Ishikawa (cell line): Measurements from ENCODE around the gene INHBB.

Experiments used
- CEBPB ChIP-seq: IDR thresholded peaks from 2 replicates; pipeline ENCODE4 v1.6.1; 2012
- CREB1 ChIP-seq: IDR thresholded peaks from 2 replicates; pipeline ENCODE4 v1.6.1; 2012; ENCODE audit warnings: low read depth
- EGR1 ChIP-seq: IDR thresholded peaks from 2 replicates; pipeline ENCODE4 v1.6.1; 2012
- EP300 ChIP-seq: IDR thresholded peaks from 2 replicates; pipeline ENCODE4 v1.6.1; 2012; ENCODE audit warnings: borderline replicate concordance
- FOXM1 ChIP-seq: IDR thresholded peaks from 2 replicates; pipeline ENCODE4 v1.6.1; 2012; ENCODE audit warnings: low read depth, borderline replicate concordance
- NFIC ChIP-seq: IDR thresholded peaks from 2 replicates; pipeline ENCODE4 v1.6.1; 2012
- RAD21 ChIP-seq: IDR thresholded peaks from 2 replicates; pipeline ENCODE4 v1.6.1; 2012; ENCODE audit warnings: low read depth
- TAF1 ChIP-seq: IDR thresholded peaks from 2 replicates; pipeline ENCODE4 v1.6.1; 2012; ENCODE audit warnings: low read depth, mild to moderate bottlenecking
- TCF12 ChIP-seq: IDR thresholded peaks from 2 replicates; pipeline ENCODE4 v1.6.1; 2012; ENCODE audit warnings: low read depth
- TEAD4 ChIP-seq: IDR thresholded peaks from 2 replicates; pipeline ENCODE4 v1.6.1; 2012
- YY1 ChIP-seq: IDR thresholded peaks from 2 replicates; pipeline ENCODE4 v1.6.1; 2012; ENCODE audit warnings: low read depth
- ZBTB7A ChIP-seq: IDR thresholded peaks from 2 replicates; pipeline ENCODE4 v1.6.1; 2012; ENCODE audit warnings: low read depth
- TF ChIP-seq, protein P1 (sequence below): IDR thresholded peaks from 2 replicates; pipeline ENCODE4 v1.6.1; 2012
- TF ChIP-seq, protein P2 (sequence below): IDR thresholded peaks from 2 replicates; pipeline ENCODE4 v1.6.1; 2012; ENCODE audit warnings: low read depth, mild to moderate bottlenecking
- TF ChIP-seq, protein P3 (sequence below): IDR thresholded peaks from 2 replicates; pipeline ENCODE4 v1.6.1; 2012

The INHBB gene

GRCh38 chr2:120317916-120318315 is 28.0 kb upstream of the INHBB start:
- TF ChIP-seq, protein P1, sequence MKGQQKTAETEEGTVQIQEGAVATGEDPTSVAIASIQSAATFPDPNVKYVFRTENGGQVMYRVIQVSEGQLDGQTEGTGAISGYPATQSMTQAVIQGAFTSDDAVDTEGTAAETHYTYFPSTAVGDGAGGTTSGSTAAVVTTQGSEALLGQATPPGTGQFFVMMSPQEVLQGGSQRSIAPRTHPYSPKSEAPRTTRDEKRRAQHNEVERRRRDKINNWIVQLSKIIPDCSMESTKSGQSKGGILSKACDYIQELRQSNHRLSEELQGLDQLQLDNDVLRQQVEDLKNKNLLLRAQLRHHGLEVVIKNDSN, result no peak
- TF ChIP-seq YY1, result no peak
- no peak for TF ChIP-seq EP300
- TF ChIP-seq FOXM1, result no peak
- no peak for TF ChIP-seq CEBPB
- no peak for TF ChIP-seq EGR1
- TF ChIP-seq, protein P2, sequence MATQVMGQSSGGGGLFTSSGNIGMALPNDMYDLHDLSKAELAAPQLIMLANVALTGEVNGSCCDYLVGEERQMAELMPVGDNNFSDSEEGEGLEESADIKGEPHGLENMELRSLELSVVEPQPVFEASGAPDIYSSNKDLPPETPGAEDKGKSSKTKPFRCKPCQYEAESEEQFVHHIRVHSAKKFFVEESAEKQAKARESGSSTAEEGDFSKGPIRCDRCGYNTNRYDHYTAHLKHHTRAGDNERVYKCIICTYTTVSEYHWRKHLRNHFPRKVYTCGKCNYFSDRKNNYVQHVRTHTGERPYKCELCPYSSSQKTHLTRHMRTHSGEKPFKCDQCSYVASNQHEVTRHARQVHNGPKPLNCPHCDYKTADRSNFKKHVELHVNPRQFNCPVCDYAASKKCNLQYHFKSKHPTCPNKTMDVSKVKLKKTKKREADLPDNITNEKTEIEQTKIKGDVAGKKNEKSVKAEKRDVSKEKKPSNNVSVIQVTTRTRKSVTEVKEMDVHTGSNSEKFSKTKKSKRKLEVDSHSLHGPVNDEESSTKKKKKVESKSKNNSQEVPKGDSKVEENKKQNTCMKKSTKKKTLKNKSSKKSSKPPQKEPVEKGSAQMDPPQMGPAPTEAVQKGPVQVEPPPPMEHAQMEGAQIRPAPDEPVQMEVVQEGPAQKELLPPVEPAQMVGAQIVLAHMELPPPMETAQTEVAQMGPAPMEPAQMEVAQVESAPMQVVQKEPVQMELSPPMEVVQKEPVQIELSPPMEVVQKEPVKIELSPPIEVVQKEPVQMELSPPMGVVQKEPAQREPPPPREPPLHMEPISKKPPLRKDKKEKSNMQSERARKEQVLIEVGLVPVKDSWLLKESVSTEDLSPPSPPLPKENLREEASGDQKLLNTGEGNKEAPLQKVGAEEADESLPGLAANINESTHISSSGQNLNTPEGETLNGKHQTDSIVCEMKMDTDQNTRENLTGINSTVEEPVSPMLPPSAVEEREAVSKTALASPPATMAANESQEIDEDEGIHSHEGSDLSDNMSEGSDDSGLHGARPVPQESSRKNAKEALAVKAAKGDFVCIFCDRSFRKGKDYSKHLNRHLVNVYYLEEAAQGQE, result no peak
- TF ChIP-seq NFIC, result no peak
- TF ChIP-seq ZBTB7A, result no peak
- no peak for TF ChIP-seq TEAD4
- TF ChIP-seq CREB1, result no peak
- TF ChIP-seq, protein P3, sequence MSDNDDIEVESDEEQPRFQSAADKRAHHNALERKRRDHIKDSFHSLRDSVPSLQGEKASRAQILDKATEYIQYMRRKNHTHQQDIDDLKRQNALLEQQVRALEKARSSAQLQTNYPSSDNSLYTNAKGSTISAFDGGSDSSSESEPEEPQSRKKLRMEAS, result no peak
- TF ChIP-seq RAD21, result no peak
- no peak for TF ChIP-seq TAF1
- TF ChIP-seq TCF12, result no peak

DNA sequence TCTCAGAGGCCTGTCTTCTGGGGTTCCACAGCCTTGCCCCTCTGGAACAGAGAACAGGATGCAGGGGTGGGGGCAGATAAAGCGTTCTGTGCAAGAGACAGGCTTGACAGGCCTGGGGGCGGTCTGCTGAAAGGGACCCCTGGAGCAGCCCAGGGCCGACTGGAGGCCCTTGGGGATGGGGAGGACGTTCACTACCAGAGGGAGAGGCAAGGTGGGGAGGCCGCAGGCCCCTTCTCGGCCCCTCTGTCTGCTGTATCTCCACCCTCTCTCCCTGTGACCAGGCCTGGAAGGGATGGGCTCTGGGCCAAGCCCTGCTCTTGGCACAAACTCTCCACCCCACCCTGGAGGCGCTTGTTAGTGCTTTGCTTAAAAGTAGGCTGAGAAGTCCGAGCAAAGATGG is 27.3 kb upstream of the INHBB start:
- TF ChIP-seq, protein P1, result no peak
- TF ChIP-seq TEAD4 (no peak), ZBTB7A (no peak), CREB1 (no peak), TCF12 (no peak)
- TF ChIP-seq, protein P3, result no peak

DNA sequence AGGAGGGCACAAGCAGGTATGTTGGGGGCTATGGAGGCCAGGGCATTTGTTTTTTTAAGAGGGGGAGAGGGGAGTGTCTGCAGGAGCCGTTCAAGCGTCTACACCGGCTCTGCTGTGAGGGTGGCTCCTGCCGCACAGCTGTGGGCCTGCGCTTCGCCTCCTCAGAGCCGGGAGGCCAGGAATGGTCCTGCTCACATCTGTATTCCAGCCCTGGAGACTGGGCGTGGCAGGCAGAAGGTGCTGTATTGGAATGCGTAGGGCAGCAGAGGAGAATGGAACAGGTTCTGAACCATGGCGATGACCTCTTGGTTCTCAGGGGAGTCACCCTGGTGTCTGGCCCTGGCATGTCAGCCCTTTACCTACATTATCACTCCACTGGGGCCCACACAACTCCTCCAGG is 26.8 kb upstream of the INHBB start:
- TF ChIP-seq NFIC (no peak), TEAD4 (no peak), TCF12 (no peak), CEBPB (no peak)
- TF ChIP-seq, protein P2, result no peak

DNA sequence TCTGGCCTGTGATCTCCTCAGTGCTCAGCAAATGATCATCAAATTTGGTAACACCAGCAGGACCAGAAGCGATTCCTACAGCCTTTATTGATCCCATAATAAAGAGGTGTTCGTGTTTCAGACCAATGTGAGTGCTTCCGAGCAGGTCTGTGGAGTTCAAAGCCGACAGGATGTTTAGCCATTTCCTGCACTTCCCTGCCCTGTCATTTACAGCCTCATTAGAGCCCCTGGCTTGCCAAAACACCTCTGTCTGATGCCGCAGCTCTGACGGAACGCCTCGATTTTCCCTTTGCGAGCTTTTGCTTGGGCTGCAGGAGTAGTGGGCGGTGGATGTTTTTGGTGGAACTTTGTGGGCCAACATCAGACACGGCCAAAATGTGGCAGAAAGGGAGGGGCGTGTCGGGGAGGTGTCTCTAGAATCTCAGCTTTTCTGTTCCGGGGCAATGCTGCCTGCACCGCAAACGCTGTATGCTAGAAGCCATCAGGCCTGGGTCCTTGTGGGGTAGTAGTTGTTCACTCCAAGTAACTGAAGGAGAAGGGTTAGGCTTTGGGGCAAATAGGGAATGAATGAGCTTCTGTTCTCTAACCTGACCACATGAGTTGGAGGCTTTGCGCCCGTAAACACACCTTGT is 26.1 kb upstream of the INHBB start:
- TF ChIP-seq TEAD4 (no peak), RAD21 (no peak), ZBTB7A (no peak), CEBPB (no peak), FOXM1 (no peak), TAF1 (no peak), TCF12 (no peak), NFIC (no peak), CREB1 (no peak), YY1 (no peak), EGR1 (no peak)
- TF ChIP-seq, protein P1, result no peak
- TF ChIP-seq, protein P3, result no peak
- TF ChIP-seq, protein P2, result no peak
